T follicular helper cell (primary cell): Measurements from ENCODE around the gene INTS11.
"Not testable (repeated sequence)": the region's sequence is repeated elsewhere in the genome, so short reads cannot be mapped to it uniquely, and the experiment has no call there.

ENCODE experiments used
- DNase-seq: peaks from one replicate; pipeline ENCODE4 v3.0.0-alpha.2; 2020; ENCODE audit warnings: low read depth
- total RNA-seq, 2 experiments: gene quantifications; one replicate each; lab custom pipeline; 2026; lab: John Stamatoyannopoulos, UW

The INTS11 gene
- 116 to 120 reads per million in 2 experiments for total RNA-seq

DNA sequence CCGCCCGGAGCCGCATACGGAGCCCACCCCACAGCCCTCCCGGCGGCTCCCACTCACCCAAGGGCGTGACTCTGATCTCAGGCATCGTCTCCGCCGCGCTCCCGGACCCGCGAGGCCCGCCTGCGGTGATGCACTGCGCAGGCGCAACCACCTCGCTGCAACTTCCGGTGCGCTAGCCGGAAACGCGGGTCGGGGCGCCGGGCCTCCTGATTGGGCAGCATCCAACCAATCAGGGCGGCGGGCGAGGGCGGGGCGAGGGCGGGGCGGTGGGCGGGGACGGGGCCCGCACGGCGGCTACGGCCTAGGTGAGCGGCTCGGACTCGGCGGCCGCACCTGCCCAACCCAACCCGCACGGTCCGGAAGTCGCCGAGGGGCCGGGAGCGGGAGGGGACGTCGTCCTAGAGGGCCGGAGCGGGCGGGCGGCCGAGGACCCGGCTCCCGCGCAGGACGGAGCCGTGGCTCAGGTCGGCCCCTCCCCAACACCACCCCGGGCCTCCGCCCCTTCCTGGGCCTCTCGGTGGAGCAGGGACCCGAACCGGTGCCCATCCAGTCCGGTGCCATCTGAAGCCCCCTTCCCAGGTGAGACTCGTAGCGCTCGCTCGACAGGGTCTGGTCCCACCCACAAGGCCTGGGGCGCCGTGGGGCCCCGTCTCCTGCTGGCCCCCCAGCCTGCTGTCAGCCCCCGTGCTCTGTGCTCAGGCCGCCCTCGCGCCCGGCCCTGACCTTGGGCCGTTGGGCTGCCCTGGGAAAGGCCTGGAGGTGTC, at the start of gene INTS11, which contains the start of gene CPTP:
INTS11 (minus strand) TSS at position 137 of the 764 bp plus-strand sequence; CDS start at position 85, 52 bp downstream.
CPTP (plus strand) TSS at position 279 of the 764 bp plus-strand sequence. CDS start 2,109 bp downstream, outside the sequence.
- DNase-seq, result peak; percentile 95

DNA sequence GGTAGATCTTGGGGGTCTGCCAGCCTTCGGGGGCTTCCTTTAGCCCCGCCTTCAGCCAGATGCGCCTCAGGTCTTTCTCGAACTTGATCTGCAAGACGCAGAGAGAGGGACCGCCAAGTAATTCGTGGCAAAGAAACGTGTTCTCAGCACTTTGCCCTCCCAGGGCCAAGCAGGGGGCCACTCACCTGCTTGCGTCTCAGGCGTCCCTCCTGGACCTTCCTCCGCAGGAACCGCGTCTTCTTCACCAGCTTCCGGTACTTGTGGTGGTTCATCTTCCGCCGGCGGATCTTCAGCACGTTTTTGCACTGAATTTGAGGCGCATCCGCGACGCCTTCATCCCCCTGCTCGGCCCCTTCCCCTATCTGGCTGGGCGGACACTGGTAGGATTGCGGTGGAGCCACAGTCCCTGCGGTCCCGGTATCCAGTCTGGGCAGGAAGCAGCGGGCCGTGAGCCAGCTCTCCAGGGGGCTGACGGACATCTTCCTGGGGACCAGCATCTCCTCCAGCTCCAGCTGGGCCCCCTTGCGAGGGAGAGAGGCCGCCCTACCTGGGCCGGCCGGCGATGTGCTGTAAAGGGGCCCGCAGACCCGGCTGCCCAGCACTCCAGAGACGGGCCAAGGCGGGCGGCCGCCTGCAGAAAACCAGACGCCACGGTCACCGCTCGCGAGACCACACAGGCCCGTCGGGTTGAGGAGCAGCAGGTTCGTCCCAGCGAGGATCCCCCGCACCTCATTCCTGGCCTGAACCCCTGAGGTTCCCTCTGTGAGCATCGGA, 49.5 kb upstream of the INTS11 start:
- no peak for DNase-seq

DNA sequence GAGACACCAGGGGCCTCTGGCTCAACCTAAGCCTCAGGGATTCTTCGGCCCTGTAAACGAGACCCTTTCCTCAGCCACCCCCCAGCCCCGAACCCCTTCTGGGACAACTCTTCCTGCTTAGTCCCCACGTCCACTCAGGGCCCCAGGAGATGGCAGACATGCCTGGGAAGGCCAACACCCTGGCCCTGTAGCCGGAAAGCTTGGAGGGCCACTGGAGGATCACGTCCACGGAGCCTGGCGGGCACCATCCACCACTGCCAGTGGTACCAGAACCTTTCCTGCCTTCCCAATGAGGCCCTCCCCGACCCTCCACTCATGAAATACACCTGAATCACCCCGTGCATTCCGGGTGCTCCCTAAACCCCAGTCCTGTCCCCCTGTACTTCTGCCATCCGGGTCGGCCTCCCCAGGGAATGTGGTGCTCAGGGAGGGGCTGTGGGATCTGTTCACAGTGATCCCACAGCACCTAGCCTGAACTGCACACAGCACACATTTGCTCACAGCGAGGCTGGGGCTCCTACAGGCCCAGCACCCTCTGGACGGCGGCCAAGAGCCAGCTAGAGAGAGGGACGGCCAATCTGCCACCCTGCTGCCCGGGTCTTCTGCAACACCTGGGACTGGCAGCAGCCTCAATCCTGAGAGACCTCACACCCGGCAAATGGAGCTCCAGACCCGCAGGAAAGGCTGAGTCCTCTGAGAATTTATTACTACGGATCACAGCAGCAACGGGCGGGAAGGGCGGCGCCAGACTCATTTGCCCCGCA, 48.8 kb upstream of the INTS11 start:
- DNase-seq, result no peak

DNA sequence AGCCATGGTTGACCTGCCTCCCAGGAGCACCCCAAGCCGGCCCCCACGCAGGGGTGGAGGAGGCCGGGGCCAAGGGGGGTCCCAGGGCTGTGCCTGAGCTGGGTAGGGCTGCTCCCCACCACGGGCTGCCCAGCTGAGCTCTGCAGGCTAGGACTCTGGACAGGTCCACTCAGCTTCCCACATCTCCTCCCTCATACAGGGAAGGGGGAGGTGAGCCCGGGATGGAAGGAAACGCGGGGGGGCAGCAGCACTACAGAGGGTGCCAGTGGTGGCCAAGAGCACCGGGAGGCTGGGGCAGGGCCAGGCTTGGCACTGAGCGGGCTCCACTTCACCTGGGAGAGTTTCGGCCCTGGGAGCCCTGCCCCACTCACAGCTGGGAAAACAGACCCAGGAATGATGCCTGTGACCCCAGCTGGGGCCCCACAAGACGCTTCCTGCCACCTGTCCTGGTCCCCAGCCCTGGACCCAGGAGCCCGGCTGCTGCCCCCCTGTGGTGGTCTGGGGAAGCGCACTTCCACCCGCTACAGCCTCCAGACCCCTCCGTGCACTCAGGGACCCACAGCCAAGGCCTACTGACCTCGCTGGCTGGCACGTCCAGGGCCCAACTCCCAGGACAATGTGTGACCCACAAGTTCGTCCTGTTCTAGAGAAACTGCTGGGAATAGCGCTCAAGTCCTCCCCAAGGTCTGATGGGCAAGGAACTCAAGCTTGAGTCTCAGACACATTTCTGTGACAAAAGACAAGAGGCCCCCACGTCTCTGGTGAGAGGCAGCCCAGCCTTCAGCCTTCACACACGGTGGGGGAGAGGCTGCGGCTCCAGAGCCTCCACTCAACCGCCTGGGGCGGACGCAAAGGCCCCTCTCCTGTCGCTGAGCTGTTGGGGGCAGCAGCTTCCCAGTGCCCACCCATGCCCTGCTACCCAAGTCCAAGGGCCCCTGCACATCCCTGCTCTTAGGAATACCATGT, 47.6 kb upstream of the INTS11 start:
- DNase-seq, result peak; percentile 58

DNA sequence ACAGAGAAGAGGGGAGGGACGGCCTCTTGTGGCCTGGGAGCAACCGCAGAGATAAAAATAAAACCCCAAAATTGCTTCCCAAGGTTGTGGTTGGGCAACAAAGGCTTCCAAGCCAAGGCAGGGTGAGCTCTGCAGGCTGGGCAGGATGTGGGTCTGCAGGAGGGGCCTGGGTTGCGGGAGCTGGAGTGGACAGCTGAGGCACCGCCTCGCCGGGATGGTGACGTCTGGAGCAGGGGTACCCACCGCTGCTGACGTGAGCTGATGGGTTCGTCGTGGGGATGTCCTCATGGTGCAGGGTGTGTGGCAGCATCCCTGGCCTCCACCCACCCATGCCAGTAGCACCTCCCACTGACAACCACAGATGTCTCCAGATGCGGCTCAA, 46.9 kb upstream of the INTS11 start:
- peak; percentile 67 for DNase-seq

DNA sequence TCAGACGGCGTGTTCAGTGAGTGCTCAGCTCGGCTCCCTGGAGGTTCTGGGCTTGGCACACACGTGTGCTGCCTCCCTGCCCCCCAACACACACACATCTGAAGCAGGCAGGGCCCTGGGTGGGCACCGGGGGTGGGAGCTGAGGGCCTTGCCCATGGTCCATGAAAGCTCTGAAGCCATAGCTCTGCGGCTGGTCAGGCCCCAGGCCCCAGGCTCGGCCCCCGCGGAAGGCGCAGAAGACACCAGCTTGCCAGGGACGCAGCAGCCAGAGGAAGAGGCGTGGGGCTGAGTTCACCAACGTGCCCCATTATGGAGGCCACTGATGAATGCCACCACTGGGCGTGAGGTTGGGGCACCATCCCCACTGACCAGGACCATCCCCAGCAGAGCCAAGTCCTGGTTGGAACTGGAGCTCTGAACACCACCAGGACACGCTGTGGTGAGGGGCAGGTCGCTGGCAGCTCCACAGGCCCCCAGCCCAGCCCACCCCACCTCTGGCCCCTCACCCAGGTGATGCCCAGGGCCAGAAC, 46.4 kb upstream of the INTS11 start:
- no peak for DNase-seq

DNA sequence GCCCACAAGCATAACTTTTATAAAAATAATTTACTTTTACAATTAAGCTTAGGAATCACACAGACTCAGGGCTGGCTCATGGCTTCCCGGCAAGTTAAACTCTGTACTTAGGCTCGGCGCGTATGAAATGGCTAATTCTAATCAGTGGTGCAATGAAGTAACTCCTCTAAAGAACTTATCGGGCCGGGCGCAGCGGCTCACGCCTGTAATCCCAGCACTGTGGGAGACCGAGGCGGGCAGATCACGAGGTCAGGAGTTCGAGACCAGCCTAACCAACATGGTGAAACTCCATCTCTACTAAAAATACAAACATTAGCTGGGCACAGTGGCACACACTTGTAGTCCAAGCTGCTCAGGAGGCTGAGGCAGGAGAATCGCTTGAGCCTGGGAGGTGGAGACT, 45.6 kb upstream of the INTS11 start:
- DNase-seq, result not testable (repeated sequence)

DNA sequence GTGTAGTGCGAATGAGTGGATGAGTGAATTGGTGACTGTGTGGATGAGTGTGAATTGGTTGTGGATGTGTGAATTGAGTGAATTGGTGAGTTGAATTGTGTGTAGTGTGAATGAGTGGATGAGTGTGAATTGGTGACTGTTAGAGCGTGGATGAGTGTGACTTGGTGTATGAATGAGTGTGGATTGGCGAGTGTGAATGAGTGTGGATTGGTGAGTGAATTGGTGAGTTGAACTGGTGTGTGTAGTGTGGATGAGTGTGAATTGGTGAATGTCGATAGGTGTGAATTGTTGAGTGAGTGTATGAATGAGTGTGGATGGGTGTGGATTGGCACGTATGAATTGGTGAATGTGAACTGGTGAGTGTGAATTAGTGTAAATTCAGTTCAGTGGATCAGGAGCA, 42.9 kb upstream of the INTS11 start:
- DNase-seq, result no peak

DNA sequence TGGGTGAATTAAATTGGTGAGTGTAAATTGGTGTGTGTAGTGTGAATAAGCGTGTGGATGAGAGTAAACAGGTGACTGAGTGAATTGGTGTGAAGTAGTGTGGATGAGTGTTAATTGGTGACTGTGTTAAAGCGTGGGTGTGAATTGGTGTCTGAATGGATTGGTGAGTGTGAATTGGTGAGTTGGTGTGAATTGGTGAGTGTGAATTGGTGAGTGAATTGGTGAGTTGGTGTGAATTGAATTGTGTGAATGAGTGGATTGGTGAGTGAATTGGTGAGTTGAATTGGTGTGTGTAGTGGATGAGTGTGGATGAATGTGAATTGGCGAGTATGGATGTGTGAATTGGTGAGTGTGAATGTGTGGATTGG, 42.2 kb upstream of the INTS11 start:
- no peak for DNase-seq

DNA sequence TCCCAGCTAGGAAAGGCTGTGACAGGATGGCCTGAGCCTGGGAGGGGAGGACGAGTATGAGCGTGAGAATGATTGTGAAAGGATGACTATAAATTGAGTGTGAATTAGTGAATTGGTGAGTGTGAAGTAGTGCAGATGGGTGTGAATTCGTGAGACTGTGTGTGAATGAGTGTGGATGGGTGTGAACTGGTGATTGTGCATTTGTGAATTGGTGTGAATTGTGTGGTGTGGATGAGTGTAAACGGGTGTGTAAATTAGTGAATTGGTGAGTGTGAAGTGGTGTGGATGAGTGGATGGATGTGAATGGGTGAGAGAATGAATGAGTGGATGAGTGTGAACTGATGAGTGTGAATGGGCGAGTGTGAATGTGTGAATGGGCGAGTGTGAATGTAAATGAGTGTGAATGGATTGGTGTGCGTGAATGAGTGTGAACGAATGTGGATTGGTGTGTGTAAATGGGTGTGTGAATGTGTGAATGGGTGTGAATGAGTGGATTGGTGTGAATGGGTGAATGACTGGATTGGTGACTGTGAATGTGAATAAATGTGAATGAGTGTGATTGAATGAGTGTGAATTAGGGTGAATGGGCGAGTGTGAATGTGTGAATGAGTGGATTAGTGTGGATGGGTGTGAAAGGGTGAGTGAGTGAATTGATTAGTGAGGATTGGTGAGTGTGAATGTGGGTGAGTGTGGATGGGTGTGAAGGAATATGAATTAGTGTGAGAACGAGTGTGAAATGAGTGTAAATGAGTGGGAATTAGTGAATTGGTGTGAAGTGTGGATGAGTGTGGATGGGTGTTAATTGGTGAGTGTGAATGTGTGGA, 41.6 kb upstream of the INTS11 start:
- no peak for DNase-seq

DNA sequence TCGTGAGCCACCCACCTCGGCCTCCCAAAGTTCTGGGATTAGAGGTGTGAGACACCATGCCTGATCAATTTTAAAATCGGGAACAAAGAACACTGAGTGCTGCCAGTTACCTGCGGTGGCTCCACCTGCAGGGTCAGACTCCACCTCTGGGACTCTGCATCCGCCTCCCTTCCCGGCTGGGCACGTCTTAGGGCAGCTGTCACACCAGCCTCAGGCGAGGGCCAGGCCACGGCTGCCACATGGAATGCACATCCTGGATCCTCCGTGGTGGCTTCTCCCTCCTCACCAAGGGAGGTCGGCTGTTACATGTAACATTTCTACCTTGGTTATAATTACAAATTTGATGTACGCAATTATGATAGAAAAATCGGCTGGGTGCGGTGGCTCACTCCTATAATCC, 39.8 kb upstream of the INTS11 start:
- DNase-seq, result no peak

DNA sequence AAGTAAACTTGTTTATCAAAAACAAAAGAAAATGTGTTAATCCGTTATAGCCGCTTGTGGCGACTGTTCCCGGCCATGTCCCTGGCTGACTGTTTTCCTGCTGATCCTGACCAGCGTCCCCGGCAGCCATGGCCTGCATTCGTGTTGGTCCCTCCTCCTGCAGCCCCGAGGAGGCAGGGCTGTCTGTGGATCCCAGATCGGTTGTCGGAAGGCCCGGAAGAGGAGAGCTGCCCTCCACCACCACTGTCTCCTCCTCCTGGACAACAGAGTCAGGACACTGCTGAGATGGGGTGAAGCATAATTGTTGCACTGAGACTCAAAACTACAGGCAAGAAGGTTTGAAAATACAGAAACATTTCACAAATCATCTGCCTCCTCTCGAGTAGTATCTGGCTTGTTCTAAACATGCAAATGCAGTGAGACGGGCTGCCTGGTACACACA, 37.5 kb upstream of the INTS11 start:
- no peak for DNase-seq

DNA sequence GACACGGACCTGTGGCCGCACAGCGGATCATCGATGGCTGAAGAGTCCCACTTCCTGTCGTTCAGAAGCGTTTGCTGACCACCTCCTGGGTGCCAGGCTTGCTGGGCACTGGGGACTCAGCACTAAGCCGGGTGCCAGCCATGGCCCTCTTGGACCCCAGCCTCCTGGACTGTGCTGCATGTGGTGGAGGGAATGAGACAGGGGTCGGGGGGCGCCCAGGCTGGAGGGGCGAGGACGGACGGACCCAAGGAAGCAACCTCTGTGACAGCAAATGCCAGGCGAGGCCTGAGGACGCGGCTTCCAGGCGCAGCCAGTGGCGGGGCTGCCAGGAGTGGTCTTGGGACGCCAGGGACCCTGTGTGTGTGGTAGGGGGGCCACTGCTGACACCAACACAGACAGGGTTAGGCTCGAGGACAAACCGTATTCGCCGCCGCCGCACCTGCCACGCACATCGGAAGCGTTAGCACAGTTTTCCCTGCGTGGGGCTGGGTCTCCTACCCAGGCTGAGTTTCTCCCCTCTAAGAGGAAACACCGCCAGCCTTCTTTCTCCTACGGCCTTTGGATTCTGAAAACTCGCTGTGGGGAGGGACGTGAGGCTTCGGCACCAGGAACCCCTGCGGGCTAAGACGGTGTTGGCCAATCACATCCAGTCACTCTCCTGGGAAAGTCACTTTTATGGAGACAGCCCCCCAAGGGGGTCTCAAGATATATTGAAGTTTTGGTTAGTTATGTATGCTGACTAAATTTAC, 36.9 kb upstream of the INTS11 start:
- no peak for DNase-seq

DNA sequence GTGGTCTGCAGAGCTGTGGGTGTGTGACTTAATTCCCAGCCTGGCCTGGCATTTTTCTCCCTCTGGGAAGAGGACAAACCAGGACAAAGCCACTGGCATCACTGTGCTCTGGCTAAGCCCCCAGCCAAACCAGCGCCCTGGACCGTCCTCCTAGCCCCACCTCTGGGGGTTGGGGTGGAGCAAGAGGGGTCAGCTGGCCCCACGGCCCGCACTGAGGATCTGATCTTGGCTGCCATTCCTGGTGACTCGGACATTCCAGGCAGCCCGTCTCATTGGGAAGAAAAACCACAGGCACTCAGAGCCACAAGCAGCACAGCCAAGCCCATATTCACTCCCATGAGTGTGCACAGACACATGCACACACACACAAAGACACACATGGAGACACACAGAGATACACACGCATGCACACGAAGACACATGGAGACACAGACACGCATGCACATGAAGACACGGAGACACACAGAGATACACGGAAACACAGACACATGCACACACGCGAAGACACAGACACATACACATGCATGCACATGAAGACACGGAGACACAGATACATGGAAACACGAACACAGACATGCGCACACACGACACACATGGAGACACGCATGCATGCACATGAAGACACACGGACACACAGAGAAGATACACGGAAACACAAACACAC, 36.2 kb upstream of the INTS11 start:
- no peak for DNase-seq

DNA sequence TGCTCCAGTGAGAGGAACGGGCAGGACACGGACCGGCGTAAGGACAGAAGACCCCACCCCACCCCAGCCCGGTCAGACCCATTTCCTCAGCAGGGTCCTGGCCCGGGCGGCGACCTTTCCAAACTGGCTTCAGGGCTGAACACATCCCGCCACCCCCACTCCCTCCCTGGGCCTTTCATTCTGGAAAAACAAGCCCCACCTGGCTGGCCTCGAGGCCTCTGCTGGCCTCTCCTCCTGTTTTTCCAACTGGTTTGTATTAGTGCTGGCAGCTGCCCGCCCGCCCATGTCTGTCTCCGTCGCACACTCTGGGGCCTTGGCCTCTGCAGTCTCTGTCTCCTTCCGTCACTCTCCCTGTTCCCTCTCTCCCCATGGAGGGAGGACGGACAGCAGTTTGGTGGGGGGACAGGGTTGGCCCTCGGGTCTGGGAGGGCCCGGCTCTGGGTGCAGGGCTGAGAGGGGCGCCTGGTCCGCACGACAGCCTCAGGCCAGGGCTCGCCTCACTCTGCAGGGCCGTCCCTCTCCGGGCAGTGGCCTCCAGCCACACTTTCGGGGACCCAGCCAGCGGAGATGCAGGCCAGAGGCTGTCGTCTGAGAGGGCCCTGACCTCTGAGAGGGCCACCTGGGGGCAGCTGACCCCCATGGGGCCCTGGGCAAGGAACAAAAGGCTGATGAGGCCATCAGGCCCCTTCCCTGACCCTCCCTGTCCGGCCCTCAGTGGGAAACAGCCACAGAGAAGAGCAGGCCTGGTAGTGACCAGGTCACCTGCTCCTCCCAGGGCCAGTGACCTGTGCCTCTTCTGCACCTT, 35.4 kb upstream of the INTS11 start:
- no peak for DNase-seq

DNA sequence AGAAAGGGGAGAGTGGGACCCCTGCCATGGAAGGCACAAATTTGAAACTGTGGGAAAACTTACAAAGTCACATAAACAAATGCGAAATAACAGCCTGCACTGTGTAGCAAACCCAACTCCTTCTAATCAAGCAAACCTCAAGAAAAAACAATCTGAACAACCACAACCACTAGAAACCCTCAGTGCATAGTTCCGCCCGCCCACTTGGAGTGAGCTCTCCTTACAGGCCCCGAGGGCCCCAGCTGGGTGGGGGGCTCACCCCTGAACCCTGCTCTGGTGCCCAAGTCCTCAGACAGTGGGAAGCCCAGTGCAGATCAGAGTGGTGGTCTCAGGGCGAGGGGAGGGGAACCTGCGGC, 34.8 kb upstream of the INTS11 start:
- DNase-seq, result no peak

DNA sequence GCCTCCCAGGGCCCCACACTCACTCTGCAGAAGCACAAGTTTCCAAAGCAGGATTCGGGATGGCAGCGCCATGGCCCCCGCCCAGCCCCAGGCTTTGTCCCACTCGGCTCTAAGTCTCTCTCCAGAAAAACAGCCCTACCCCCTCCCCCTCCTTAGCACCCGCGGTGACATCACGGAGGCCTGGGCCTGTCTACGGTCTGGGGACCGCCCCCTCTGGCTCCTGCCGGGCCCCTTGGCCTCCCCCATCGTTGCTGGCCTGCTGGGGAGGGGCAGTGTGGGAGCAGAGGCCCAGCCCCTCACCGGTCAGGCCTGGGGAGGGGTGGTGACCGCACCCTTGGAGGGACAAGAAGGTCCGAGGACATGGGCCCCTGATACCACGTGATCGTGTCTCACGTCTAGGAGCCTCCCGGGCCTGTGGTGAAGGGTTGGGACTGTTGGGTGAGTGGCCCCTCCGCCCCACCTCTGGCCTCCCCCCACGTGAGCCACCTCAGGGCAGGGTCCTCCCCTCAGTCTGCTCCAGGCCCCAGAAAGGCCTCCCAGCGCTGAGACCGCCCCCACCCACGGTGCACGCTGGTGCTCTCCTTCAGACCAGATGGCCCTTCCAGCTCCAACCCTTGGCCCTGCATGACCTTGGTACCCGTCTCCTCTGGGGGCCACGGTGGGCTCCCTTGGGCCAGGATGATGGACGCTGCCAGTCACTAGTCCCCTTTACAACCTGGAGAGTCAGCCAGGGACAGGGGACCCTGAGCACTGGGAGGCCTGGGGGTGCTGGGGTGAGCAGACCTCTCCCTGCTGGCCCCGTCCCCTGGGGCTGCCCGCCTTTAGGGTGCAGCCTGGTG, 34.2 kb upstream of the INTS11 start, which contains the start of gene MXRA8:
MXRA8 (minus strand) TSS at position 123 of the 839 bp plus-strand sequence; CDS start at position 72, 51 bp downstream.
- no peak for DNase-seq
